ENCODE data around the gene PTPN2.

PTPN2 gene

DNA sequence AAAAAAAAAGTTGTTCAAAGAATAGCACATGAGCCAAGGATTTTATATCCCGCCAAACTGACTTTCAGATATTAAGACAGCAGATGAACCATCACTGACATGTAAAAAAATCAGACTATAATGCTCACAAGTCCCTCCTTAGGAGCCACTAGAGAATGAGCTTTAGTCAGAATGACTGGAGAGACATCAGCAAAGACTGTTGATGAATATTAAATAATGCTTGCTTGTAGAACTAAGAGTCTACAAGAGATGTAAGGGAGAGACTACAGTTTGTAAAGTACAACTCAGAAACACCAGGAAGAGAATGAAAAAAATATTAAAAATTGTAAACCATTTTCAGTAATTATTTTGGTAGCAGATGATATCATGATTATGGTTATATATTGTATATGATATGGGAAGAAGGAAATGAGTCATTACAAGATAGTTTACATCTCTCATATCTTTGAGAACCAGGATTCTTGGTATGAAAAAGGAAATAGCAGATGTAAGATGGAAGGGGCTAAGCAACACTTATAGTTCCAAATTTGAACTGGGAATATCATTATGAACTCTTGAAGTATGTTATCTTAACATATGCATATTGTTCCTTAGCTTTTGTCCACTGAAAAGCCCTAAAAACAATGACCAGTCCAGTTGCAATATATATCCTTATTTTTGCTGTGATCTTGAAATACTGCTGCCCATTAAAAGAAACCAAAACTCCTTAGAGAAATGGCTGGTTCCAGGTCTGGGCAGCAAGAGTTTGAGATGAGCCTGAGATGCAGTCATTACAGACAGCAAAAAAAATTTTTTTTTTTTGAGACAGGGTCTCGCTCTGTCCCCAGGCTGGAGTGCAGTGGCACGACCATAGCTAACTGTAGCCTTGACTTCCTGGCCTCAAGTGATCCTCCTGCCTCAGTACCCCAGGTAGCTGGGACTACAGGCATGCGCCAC, 55.7 kb downstream of the PTPN2 start:
- DNase-seq (ENCODE audit: extremely low read depth, insufficient read length), result peak; percentile 29
- Histone ChIP-seq H3K36me3 (ENCODE audit: control insufficient read depth, insufficient read depth, low read length) (peaks cover 6% of the 10 kb centered on the region), H3K27me3 (replicated peaks; ENCODE audit: control insufficient read depth, insufficient read depth, low read length) (no peaks in the 10 kb centered on the region), H3K4me3 (replicated peaks; ENCODE audit: low read depth, low read length) (no peak overlapping the region)
- TF ChIP-seq, protein P1, sequence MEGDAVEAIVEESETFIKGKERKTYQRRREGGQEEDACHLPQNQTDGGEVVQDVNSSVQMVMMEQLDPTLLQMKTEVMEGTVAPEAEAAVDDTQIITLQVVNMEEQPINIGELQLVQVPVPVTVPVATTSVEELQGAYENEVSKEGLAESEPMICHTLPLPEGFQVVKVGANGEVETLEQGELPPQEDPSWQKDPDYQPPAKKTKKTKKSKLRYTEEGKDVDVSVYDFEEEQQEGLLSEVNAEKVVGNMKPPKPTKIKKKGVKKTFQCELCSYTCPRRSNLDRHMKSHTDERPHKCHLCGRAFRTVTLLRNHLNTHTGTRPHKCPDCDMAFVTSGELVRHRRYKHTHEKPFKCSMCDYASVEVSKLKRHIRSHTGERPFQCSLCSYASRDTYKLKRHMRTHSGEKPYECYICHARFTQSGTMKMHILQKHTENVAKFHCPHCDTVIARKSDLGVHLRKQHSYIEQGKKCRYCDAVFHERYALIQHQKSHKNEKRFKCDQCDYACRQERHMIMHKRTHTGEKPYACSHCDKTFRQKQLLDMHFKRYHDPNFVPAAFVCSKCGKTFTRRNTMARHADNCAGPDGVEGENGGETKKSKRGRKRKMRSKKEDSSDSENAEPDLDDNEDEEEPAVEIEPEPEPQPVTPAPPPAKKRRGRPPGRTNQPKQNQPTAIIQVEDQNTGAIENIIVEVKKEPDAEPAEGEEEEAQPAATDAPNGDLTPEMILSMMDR (IDR thresholded peaks at IDR 0.05; ENCODE audit: insufficient read depth, low read length, poor library complexity, severe bottlenecking), result no peak

DNA sequence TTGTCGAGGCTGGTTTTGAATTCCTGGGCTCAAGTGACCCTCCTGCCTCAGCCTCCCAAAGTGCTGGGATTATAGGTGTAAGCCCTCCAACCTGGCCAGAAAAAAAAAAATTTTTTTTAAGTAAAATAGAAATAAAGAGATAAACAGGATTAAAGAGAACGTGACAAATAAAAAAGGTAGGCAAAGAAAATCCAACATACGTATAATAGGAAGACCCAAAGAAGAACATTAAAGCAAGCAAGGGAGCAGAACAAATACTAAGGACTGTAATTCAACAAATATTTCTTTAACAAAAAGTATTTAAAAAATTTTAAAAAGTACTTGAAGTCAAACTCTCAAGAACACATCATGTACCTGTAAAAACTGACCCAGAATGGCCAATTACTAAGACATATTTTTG, 56.4 kb downstream of the PTPN2 start:
- H3K4me3 ChIP-seq (replicated peaks; ENCODE audit: low read depth, low read length), result no peak overlapping the region
- H3K27me3 ChIP-seq (replicated peaks; ENCODE audit: control insufficient read depth, insufficient read depth, low read length), result no peaks in the 10 kb centered on the region
- DNase-seq (ENCODE audit: extremely low read depth, insufficient read length), result no peak
- TF ChIP-seq, protein P1 (IDR thresholded peaks at IDR 0.05; ENCODE audit: insufficient read depth, low read length, poor library complexity, severe bottlenecking), result no peak
- H3K36me3 ChIP-seq (ENCODE audit: control insufficient read depth, insufficient read depth, low read length), result peaks cover 6% of the 10 kb centered on the region

DNA sequence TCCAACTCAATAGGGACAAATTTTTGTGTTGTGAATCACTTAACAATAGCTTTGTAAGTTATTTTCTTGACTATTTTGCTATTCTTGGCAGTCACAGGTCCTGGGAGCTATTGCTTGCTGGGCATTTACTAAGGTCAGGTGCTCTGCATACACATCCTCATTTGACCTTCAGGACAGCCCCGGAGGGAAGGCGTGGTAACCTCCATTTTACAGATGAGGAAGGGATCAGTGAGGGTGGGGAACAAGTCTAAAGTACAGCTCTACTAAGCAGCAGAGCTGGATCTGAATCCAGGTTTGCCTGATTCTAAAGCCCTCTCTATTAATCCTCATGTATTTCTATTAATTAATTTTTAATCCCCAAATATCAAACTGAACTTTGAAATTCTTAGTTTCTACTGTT, 58.8 kb downstream of the PTPN2 start:
- no peak for DNase-seq (ENCODE audit: extremely low read depth, insufficient read length)
- H3K36me3 ChIP-seq (ENCODE audit: control insufficient read depth, insufficient read depth, low read length), result peaks cover 6% of the 10 kb centered on the region
- TF ChIP-seq, protein P1 (IDR thresholded peaks at IDR 0.05; ENCODE audit: insufficient read depth, low read length, poor library complexity, severe bottlenecking), result no peak

DNA sequence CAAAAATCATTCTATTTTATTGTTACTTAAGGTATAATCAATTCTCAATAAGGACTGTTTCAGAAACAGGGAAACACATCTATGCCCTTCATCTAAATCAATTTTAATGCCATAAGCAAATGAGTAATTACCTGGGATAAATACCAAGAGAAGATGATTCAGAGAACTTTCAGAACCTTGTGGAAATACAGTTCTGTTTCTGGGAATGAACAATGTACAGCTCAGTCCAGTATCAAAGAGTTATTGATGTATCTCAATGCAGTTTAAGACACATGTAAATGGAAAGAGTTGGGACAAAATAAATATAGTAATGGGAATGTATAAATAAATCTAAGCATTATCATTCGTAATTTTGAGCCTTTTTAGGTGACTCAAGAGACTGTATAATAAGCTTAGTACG, 60.1 kb downstream of the PTPN2 start:
- Histone ChIP-seq H3K36me3 (ENCODE audit: control insufficient read depth, insufficient read depth, low read length) (peaks cover 6% of the 10 kb centered on the region), H3K27me3 (replicated peaks; ENCODE audit: control insufficient read depth, insufficient read depth, low read length) (no peaks in the 10 kb centered on the region), H3K4me3 (replicated peaks; ENCODE audit: low read depth, low read length) (no peak overlapping the region)
- DNase-seq (ENCODE audit: extremely low read depth, insufficient read length), result no peak
- TF ChIP-seq, protein P1 (IDR thresholded peaks at IDR 0.05; ENCODE audit: insufficient read depth, low read length, poor library complexity, severe bottlenecking), result no peak

More for the DNA sequence above, 58.8 kb downstream of the PTPN2 start:
- Histone ChIP-seq H3K27me3 (replicated peaks; ENCODE audit: control insufficient read depth, insufficient read depth, low read length) (no peaks in the 10 kb centered on the region), H3K4me3 (replicated peaks; ENCODE audit: low read depth, low read length) (no peak overlapping the region)

DNA sequence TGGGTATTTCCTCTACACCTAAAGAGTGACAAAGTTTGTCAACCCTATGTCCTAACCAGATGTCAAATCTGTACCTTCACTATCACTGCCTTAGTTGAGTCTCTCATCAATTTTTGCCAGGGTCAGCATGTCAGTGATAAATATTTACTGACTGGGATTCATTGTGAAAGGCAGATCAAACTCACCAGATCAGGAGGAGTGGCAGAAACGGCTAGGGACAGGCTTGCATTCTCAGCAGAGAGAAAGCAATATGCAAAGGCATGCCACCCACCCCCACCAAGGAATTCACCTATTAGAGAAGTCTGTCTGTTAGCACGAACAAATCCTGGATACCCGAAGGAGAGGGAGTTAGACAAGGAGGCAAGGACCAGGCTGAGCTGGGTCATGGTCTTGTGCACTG, 62.6 kb downstream of the PTPN2 start:
- no peak for DNase-seq (ENCODE audit: extremely low read depth, insufficient read length)
- no peak overlapping the region for H3K4me3 ChIP-seq (replicated peaks; ENCODE audit: low read depth, low read length)
- TF ChIP-seq, protein P1 (IDR thresholded peaks at IDR 0.05; ENCODE audit: insufficient read depth, low read length, poor library complexity, severe bottlenecking), result no peak
- H3K36me3 ChIP-seq (ENCODE audit: control insufficient read depth, insufficient read depth, low read length), result peaks cover 4% of the 10 kb centered on the region
- no peaks in the 10 kb centered on the region for H3K27me3 ChIP-seq (replicated peaks; ENCODE audit: control insufficient read depth, insufficient read depth, low read length)

Measured in GM06990 (cell line).